ENCODE results near the gene NIP7.

DNA sequence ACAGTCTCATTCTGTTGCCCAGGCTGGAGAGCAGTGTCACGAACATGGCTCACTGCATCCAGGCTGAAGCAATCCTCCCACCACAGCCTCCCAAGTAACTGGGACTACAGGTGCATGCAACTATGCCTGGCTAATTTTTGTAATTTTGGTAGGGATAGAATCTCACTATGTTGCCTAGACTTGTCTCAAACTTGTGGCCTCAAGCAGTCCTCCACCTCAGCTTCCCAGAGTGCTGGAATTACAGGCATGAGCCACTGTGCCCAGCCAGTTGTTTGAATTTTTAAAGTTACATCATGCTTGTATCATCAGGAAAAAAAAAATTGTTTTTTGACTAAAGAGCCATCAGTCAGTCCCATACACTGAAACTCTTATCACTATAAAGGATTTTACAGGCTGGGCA, 45.5 kb upstream of the NIP7 start:
- no peak for TF ChIP-seq CTCF (IDR thresholded peaks at IDR 0.05)
- no peak for TF ChIP-seq POLR2A (IDR thresholded peaks at IDR 0.05)

All from body of pancreas (tissue), 4 donors.